Fibroblast of lung (primary cell): ENCODE results near the gene EVI5. TPM values are rescaled to one million over a fixed set of nuclear protein-coding genes. Genes with fewer than 3 reads are reported as not detected.
"Not testable (repeated sequence)": the region's sequence is repeated elsewhere in the genome, so short reads cannot be mapped to it uniquely, and the experiment has no call there.

Source experiments
- DNase-seq, 2 donors: peaks; one replicate each; pipeline versions ENCODE4 v3.0.0 to v3.0.0-alpha.2; 2010; ENCODE audit warnings: low read depth in 2 of 2
- H2AFZ ChIP-seq: 2 replicates; pipeline ENCODE4 v1.5.1; 2012; ENCODE audit warnings: low read length, control low read depth, inconsistent platforms
- H3K27ac ChIP-seq: 2 replicates; pipeline ENCODE4 v1.5.1; 2011; ENCODE audit warnings: low read length, control low read depth; ENCODE audit not compliant: insufficient read depth
- H3K27me3 ChIP-seq: 2 replicates; pipeline ENCODE4 v1.5.1; 2011; ENCODE audit warnings: mild to moderate bottlenecking, low read length; ENCODE audit not compliant: control insufficient read depth, insufficient read depth
- H3K36me3 ChIP-seq: 2 replicates; pipeline ENCODE4 v1.5.1; 2011; ENCODE audit warnings: low read length; ENCODE audit not compliant: control insufficient read depth, insufficient read depth
- H3K4me1 ChIP-seq: 2 replicates; pipeline ENCODE4 v1.5.1; 2011; ENCODE audit warnings: low read length; ENCODE audit not compliant: control insufficient read depth, insufficient read depth; ENCODE audit errors: extremely low read depth
- H3K4me2 ChIP-seq: 2 replicates; pipeline ENCODE4 v1.5.1; 2011; ENCODE audit warnings: low read length, control low read depth; ENCODE audit not compliant: insufficient read depth; ENCODE audit errors: extremely low read depth
- H3K4me3 ChIP-seq, 4 experiments: fragments of 200-600 bp in 1 of 4; sonication (generic) in 1 of 4; replicated peaks in 1 of 4; 2 replicates each; pipeline ENCODE4 v1.5.1; 2011 to 2016; ENCODE audit warnings: low read length in 4 of 4, low read depth in 3 of 4, mild to moderate bottlenecking in 3 of 4, control low read depth in 2 of 4, inconsistent platforms in 1 of 4, mixed read lengths in 1 of 4; ENCODE audit not compliant: insufficient read depth in 1 of 4; ENCODE audit errors: control extremely low read depth in 1 of 4
- H3K79me2 ChIP-seq: 2 replicates; pipeline ENCODE4 v1.5.1; 2012; ENCODE audit warnings: mild to moderate bottlenecking, low read length, inconsistent platforms; ENCODE audit not compliant: control insufficient read depth, insufficient read depth
- H3K9ac ChIP-seq: 2 replicates; pipeline ENCODE4 v1.5.1; 2011; ENCODE audit warnings: mild to moderate bottlenecking, low read length, control low read depth; ENCODE audit not compliant: insufficient read depth
- H3K9me3 ChIP-seq: 2 replicates; pipeline ENCODE4 v1.5.1; 2012; ENCODE audit warnings: low read depth, low read length; ENCODE audit not compliant: control insufficient read depth, insufficient read depth
- H4K20me1 ChIP-seq: 2 replicates; pipeline ENCODE4 v1.5.1; 2011; ENCODE audit warnings: low read length; ENCODE audit not compliant: control insufficient read depth, insufficient read depth; ENCODE audit errors: extremely low read depth
- CTCF ChIP-seq, 2 donors: IDR thresholded peaks in 1 of 2; conservative IDR thresholded peaks in 1 of 2; 1 replicate in 1 of 2; 2 replicates in 1 of 2; pipeline ENCODE4 v1.5.1; 2011 to 2012; ENCODE audit warnings: low read length in 2 of 2, control low read depth in 1 of 2, inconsistent platforms in 1 of 2, low read depth in 1 of 2, mild to moderate bottlenecking in 1 of 2
- EZH2 ChIP-seq: IDR thresholded peaks from 2 replicates; pipeline ENCODE4 v1.5.1; 2012; ENCODE audit warnings: low read length, control low read depth, mild to moderate bottlenecking; ENCODE audit errors: missing control alignments
- polyA plus RNA-seq, 2 donors: library from polyadenylated mRNA; depleted of rRNA in 1 of 2; stranded (reverse) in 1 of 2; unstranded in 1 of 2; fragments of >200 nt; gene quantifications; 2 replicates each; pipeline ENCODE4 v1.2.1, GENCODE V29; 2011 to 2012; ENCODE audit warnings: missing spikeins in 1 of 2
- total RNA-seq: library from RNA; depleted of rRNA; stranded (reverse); fragments of >200 nt; gene quantifications from 2 replicates; pipeline ENCODE4 v1.2.1, GENCODE V29; 2014

EVI5 gene
- total and polyA plus RNA-seq, 2 donors (not counting 1 experiment from before 2014, with no cell fraction given) = 32.5 to 48.1 TPM

- no peak overlapping the region for H3K9ac ChIP-seq
- no peaks in the 10 kb centered on the region for H4K20me1 ChIP-seq
- H2AFZ ChIP-seq = no peak overlapping the region
- H3K4me1 ChIP-seq = no peaks in the 10 kb centered on the region
- no peak overlapping the region for H3K4me2 ChIP-seq
- no peaks in the 10 kb centered on the region for H3K9me3 ChIP-seq
- peaks cover 52% of the 10 kb centered on the region for H3K79me2 ChIP-seq
- TF ChIP-seq CTCF (conservative IDR thresholded peaks at IDR 0.05 in 1 of 2, IDR thresholded peaks at IDR 0.05 in 1 of 2; ENCODE audit: low read depth in 1 of 2, low read length in 2 of 2) (no peak), EZH2 (no peak)
- DNase-seq = no peak
- no peaks in the 10 kb centered on the region for H3K36me3 ChIP-seq
- no peak overlapping the region for H3K4me3 ChIP-seq
- H3K27me3 ChIP-seq = no peaks in the 10 kb centered on the region
- H3K27ac ChIP-seq = no peak overlapping the region
Observed at GRCh38 chr1:92778376-92778775, 6.5 kb downstream of the EVI5 start.

- H3K27me3 ChIP-seq = no peaks in the 10 kb centered on the region
- H3K9ac ChIP-seq = no peak overlapping the region
- no peak overlapping the region for H2AFZ ChIP-seq
- no peak overlapping the region for H3K4me2 ChIP-seq
- H3K9me3 ChIP-seq = no peaks in the 10 kb centered on the region
- peaks cover 28% of the 10 kb centered on the region for H3K79me2 ChIP-seq
- H3K4me3 ChIP-seq = no peak overlapping the region
- H3K36me3 ChIP-seq = no peaks in the 10 kb centered on the region
- H3K27ac ChIP-seq = no peak overlapping the region
- H3K4me1 ChIP-seq = no peaks in the 10 kb centered on the region
- no peak for DNase-seq
- H4K20me1 ChIP-seq = no peaks in the 10 kb centered on the region
- TF ChIP-seq CTCF (conservative IDR thresholded peaks at IDR 0.05 in 1 of 2, IDR thresholded peaks at IDR 0.05 in 1 of 2; ENCODE audit: low read depth in 1 of 2, low read length in 2 of 2) = no peak
- TF ChIP-seq EZH2 = no peak
Observed at GRCh38 chr1:92774407-92774806, 10.5 kb downstream of the EVI5 start.

DNA sequence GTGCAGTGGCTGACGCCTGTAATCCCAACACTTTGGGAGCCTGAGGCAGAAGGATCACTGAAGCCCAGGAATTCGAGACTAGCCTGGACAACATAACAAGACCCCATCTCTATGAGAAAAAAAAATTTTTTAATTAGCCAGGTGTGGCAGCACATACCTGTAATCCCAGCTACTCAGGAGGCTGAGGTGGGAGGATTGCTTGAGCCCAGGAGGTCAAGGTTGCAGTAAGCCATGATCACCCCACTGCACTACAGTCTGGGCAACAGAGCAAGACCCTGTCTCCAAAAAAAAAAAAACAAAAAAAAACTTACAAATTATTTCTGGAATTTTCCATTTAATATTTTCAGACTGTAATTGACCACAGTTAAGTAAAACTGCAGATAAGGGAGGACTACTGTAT, 11.2 kb downstream of the EVI5 start:
- not testable (repeated sequence) for H4K20me1 ChIP-seq, H3K27me3 ChIP-seq, H3K9me3 ChIP-seq, H3K4me2 ChIP-seq, DNase-seq, H3K27ac ChIP-seq, H3K4me1 ChIP-seq, H3K9ac ChIP-seq, H3K4me3 ChIP-seq, H2AFZ ChIP-seq, H3K36me3 ChIP-seq
- H3K79me2 ChIP-seq = peaks cover 22% of the 10 kb centered on the region
